Stimulated activated CD8-positive, alpha-beta memory T cell treated with anti-CD3 and anti-CD28 coated beads, Interleukin-15, amount 100 ng/mL, for 24 hours (primary cell): ENCODE data around the gene ERO1A.

Experiments used
- DNase-seq: peaks from one replicate; pipeline ENCODE4 v3.0.0-alpha.2; 2020; ENCODE audit warnings: low read depth

Gene ERO1A

GRCh38 chr14:52694761-52695480 is 437 bp downstream of the ERO1A start:
- DNase-seq: no peak

DNA sequence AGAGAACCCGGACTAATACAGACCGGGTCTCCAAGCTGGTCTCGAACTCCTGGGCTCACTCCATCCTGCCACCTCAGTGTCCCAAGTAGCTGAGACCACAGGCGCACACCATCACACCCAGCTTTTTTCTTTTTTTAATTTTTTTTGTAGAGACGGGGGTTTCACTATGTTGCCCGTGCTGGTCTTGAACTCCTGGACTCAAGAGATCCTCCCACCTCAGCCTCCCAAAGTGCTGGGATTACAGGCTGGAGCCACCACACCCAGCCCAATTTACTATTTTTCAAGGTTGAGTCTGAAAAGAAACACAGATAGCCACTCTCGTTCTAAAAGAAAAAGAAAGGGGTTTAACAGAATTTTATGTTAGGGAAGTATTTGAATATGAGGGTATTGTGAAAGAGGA is 1.8 kb downstream of the ERO1A start:
- DNase-seq: no peak

- no peak for DNase-seq
Observed at GRCh38 chr14:52693036-52693435, 2.3 kb downstream of the ERO1A start.

- no peak for DNase-seq
Observed at GRCh38 chr14:52692248-52692962, 3.0 kb downstream of the ERO1A start.

- no peak for DNase-seq
Observed at GRCh38 chr14:52690983-52691760, 4.2 kb downstream of the ERO1A start.

GRCh38 chr14:52686176-52686575 is 9.2 kb downstream of the ERO1A start:
- no peak for DNase-seq

- DNase-seq: no peak
Observed at GRCh38 chr14:52683985-52684520, 11.3 kb downstream of the ERO1A start.

DNA sequence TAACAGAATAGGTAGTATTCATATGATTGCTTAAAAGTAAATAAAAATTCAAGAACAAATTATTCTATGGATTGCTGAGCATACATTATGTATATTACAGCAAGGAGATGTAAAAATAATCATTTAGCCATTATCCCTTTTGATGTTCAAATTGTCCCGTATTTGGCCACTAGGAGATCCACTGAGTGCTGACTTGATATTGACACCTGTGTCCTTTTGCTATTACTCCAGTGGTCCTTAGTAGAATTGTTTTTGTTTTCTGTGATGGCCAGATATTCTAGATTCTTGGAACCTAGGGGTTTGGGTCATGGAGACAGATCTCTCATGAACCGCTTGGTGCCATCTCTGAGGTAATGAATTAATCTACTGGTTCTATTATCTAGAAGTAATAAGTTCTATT is 16.8 kb downstream of the ERO1A start:
- DNase-seq: no peak

DNA sequence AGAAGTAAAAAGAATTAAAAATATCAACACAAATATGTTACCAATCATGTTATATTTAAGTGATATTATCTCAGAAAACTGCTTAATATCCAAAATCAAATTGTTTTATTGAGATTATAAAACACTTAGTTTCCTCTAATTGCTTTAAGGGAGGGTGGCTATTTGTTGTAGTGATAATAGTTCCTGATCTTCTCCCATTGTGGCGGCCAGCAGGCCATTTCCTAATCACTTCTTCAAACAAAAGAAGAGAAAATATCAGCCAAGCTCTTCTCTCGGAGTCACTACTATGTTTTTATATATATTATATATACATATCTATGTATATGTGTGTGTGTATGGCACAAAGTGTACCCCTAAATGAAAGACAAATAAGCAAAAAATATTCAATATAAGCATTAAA is 31.5 kb downstream of the ERO1A start:
- no peak for DNase-seq

- DNase-seq: no peak
Observed at GRCh38 chr14:52661314-52661713, 34.0 kb downstream of the ERO1A start.

DNA sequence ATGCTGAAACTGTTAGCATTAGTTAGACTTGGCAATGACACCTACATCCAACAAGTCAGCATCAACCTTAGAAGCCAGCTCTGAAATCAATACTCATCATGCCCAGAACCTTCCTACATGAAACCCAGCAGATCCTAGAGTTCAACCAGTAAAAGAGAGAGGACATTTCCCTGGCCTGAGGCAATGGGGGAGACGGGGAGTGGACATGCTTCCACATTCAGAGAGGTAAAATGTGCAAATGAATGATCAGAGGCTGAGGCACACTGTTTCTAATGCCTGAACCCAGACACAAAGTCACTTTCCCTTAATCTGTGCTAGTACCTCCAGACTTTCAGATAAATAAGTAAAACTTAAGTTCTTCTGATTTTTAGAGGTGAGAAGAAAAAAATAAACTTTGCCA is 34.5 kb downstream of the ERO1A start:
- no peak for DNase-seq

DNA sequence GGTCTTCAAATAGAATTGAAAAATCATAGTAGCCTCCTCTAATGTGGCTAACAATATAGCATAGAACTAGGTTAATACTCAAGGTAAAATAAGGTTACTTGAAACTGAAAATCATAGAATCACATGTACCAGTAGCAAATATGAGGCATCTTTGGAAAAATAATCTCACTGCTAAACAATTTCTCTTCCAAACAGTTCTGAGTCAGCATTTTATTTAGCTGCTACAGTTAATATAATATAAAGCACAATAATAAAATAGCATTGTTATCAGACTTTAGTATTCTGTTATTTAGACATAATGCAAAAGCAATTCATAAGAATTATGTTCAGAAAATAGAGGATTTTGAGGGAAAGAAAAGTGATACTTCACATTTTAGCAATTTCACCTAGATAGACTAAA is 35.0 kb downstream of the ERO1A start:
- no peak for DNase-seq

- no peak for DNase-seq
Observed at GRCh38 chr14:52656905-52657304, 38.5 kb downstream of the ERO1A start.

DNA sequence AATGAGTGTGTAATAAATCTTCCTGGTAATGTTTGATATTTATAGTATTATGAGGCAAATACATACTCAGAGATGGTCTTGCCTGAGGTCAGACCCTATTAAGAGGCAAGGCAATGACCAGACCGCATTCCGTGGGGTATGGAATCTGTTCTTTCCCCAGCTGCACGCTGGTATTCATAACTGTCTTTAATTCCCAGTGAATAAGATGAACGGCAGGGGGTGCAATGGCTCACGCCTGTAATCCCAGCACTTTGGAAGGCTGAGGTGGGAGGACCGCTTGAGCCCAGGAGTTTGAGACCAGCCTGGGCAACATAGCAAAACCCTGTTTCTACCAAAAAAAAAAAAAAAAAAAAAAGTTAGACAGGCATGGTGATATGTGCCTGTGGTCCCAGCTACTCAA is 44.6 kb downstream of the ERO1A start:
- no peak for DNase-seq

- DNase-seq: no peak
Observed at GRCh38 chr14:52649511-52649910, 45.8 kb downstream of the ERO1A start.

GRCh38 chr14:52641745-52642144 is 53.6 kb downstream of the ERO1A start:
- no peak for DNase-seq

DNA sequence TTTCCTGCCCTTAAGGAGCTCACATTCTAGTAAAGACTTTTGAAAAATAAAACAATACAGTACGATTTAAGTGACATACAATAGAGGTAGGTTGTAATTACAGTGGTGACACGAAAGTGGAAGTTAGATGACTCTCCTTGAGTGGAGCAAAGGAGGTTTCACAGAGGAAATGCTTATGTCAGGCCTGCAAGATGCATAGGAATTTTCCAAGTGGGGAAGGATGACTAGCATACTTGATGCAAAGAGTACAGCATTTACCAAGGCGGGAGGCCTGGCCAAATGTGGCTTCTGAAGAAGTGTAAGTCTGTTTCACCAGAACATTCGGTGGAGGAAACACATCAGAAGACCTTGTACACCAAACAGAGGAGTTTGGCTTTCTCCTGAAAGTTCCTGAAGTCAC is 55.2 kb downstream of the ERO1A start:
- DNase-seq: no peak

GRCh38 chr14:52619687-52620086 is 75.7 kb downstream of the ERO1A start:
- DNase-seq: no peak

DNA sequence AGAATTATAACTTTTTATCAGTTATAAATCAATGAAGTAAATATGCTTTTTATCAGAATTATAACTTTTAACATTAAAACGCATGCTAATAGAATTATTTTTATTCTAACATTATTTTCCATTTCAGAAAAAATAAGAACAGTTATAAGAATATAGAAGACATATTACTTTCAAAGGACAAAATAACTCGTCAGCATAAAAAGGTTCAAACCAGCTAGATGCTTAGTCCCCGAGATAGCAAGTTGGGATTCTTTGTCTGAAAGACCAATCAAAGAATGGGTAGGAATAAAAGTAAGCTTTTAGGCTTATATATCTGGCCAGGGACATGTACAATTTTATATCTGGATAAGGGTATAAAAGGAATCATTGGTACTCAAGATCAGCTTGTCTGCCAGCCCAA is 76.8 kb downstream of the ERO1A start:
- DNase-seq: no peak

DNA sequence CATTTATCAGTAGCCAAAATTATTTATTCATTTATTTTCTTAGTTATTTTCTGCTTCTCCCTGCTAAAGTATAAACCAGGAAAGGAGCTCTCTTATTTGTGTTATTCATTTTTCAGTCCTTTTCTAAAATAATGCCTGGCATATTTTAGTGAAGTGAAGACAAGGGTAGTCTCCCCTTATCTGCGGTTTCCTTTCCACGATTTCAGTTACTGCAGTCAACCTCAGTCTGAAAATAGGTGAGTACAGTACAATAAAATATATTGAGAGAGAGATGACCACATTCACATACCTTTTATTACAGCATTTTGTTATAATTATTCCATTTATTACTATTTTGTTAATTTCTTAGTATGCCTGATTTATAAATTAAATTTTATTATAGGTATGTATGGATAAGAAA is 85.2 kb downstream of the ERO1A start:
- DNase-seq: no peak

GRCh38 chr14:52609445-52610044 is 85.8 kb downstream of the ERO1A start:
- no peak for DNase-seq

- no peak for DNase-seq
Observed at GRCh38 chr14:52607061-52607460, 88.3 kb downstream of the ERO1A start.
